ENCODE measurements around the gene DOCK6. TPM values are rescaled to one million over a fixed set of nuclear protein-coding genes. Genes with fewer than 3 reads are reported as not detected.
A peak's percentile ranks its signal among the peaks of the same experiment; 100 is the strongest.

The DOCK6 gene
- total RNA-seq, 1 donor from 2014 or later = 65.8 TPM

DNA sequence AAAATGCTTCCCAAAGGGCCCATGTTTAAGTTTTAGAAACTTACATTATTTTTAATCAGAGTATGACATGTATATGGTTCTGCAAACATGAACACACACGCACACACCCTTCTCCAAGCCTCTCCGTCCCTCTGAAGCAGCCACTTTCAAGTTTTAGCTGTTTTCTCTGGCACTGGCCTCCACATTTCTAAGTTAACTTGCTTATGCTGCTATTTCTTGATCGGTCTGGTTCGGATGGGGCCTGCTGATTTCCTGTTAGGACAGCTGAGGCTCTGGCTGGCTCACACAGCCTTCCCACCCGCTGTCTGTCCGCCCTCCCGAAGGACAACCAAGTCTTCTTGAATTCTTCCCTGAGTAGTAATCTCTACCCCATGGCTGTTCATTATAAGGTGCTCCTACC, 111.1 kb downstream of the DOCK6 start:
- TF ChIP-seq POLR2AphosphoS5 (IDR thresholded peaks at IDR 0.05; ENCODE audit: insufficient read depth in 1 of 2, low read depth in 1 of 2) (no peak), POLR2A (IDR thresholded peaks at IDR 0.05) (no peak)
- TF ChIP-seq, protein P1, sequence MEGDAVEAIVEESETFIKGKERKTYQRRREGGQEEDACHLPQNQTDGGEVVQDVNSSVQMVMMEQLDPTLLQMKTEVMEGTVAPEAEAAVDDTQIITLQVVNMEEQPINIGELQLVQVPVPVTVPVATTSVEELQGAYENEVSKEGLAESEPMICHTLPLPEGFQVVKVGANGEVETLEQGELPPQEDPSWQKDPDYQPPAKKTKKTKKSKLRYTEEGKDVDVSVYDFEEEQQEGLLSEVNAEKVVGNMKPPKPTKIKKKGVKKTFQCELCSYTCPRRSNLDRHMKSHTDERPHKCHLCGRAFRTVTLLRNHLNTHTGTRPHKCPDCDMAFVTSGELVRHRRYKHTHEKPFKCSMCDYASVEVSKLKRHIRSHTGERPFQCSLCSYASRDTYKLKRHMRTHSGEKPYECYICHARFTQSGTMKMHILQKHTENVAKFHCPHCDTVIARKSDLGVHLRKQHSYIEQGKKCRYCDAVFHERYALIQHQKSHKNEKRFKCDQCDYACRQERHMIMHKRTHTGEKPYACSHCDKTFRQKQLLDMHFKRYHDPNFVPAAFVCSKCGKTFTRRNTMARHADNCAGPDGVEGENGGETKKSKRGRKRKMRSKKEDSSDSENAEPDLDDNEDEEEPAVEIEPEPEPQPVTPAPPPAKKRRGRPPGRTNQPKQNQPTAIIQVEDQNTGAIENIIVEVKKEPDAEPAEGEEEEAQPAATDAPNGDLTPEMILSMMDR (IDR thresholded peaks at IDR 0.05) = no peak
- Histone ChIP-seq H3K9me3 (no peaks in the 10 kb centered on the region), H3K27me3 (no peaks in the 10 kb centered on the region), H3K36me3 (no peaks in the 10 kb centered on the region), H3K4me3 (no peak overlapping the region), H3K4me1 (peaks cover 43% of the 10 kb centered on the region), H3K27ac (peak overlapping the region; percentile 87)
- intact Hi-C loops (cut with DNase I) = no loop called here
- DNase-seq (ENCODE audit: extremely low spot score in 2 of 2) = no peak

Other genes with a start within 250 kb of the DOCK6 start
- 135 TPM for gene LDLR, start 173.1 kb downstream of the DOCK6 start, total RNA-seq
- gene SPC24, start 106.7 kb downstream of the DOCK6 start, total RNA-seq = 2.7 TPM
- gene KANK2, start 65.0 kb downstream of the DOCK6 start, total RNA-seq = 486 TPM
- not detected for gene ANGPTL8, start 22.9 kb downstream of the DOCK6 start, total RNA-seq
- not detected for gene TSPAN16, start 33.6 kb upstream of the DOCK6 start, total RNA-seq
- 33.9 TPM for gene RAB3D, start 77.1 kb upstream of the DOCK6 start, total RNA-seq
- 173 TPM for gene TMEM205, start 83.7 kb upstream of the DOCK6 start, total RNA-seq
- gene CCDC159, start 84.0 kb upstream of the DOCK6 start, total RNA-seq = 24.1 TPM
- gene PLPPR2, start 92.9 kb upstream of the DOCK6 start, total RNA-seq = 16.5 TPM
- gene SWSAP1, start 112.1 kb upstream of the DOCK6 start, total RNA-seq = 1.5 TPM
- gene EPOR, start 121.8 kb upstream of the DOCK6 start, total RNA-seq = 14.5 TPM
- gene RGL3, start 156.8 kb upstream of the DOCK6 start, total RNA-seq = 19.6 TPM
- not detected for gene ODAD3, start 172.6 kb upstream of the DOCK6 start, total RNA-seq
- gene PRKCSH, start 173.1 kb upstream of the DOCK6 start, total RNA-seq = 79.1 TPM
- gene ELAVL3, start 218.5 kb upstream of the DOCK6 start, total RNA-seq = 1.2 TPM
- gene ZNF653, start 243.3 kb upstream of the DOCK6 start, total RNA-seq = 12.5 TPM